HG03108 (cell line): ENCODE measurements around the gene PPEF2.

Source experiments
- ATAC-seq: cut with Tn5 transposase; IDR thresholded peaks from one replicate; pipeline ENCODE4 v1.9.1; 2021; ENCODE audit warnings: moderate library complexity; ENCODE audit not compliant: unreplicated experiment

The PPEF2 gene

GRCh38 chr4:75834095-75834771 is 68.0 kb downstream of the PPEF2 start:
- ATAC-seq = no peak

GRCh38 chr4:75831856-75832405 is 70.3 kb downstream of the PPEF2 start:
- no peak for ATAC-seq

- no peak for ATAC-seq
Observed at GRCh38 chr4:75830906-75831305, 71.3 kb downstream of the PPEF2 start.

GRCh38 chr4:75823812-75824211 is 78.4 kb downstream of the PPEF2 start:
- no peak for ATAC-seq

- ATAC-seq = no peak
Observed at GRCh38 chr4:75822416-75822815, 79.8 kb downstream of the PPEF2 start.

GRCh38 chr4:75821966-75822365 is 80.3 kb downstream of the PPEF2 start:
- no peak for ATAC-seq

GRCh38 chr4:75821216-75821615 is 81.0 kb downstream of the PPEF2 start:
- ATAC-seq = no peak

- ATAC-seq = no peak
Observed at GRCh38 chr4:75820676-75821075, 81.6 kb downstream of the PPEF2 start.

GRCh38 chr4:75820197-75820596 is 82.1 kb downstream of the PPEF2 start:
- no peak for ATAC-seq

GRCh38 chr4:75819121-75819520 is 83.1 kb downstream of the PPEF2 start:
- no peak for ATAC-seq

- no peak for ATAC-seq
Observed at GRCh38 chr4:75817901-75818300, 84.4 kb downstream of the PPEF2 start.
